ENCODE data around the gene TEAD1.

The TEAD1 gene

GRCh38 chr11:12715941-12716340 is 41.7 kb downstream of the TEAD1 start:
- no peak for FAIRE-seq

- FAIRE-seq: no peak
These were observed 42.6 kb downstream of the TEAD1 start for GRCh38 chr11:12716816-12717215.

GRCh38 chr11:12717851-12718291 is 43.6 kb downstream of the TEAD1 start:
- no peak for FAIRE-seq

GRCh38 chr11:12719221-12719620 is 45.0 kb downstream of the TEAD1 start:
- no peak for FAIRE-seq

- FAIRE-seq: no peak
These were observed 47.8 kb downstream of the TEAD1 start for GRCh38 chr11:12721816-12722604.

GRCh38 chr11:12723421-12724300 is 49.4 kb downstream of the TEAD1 start:
- FAIRE-seq: no peak

- FAIRE-seq: no peak
These were observed 50.3 kb downstream of the TEAD1 start for GRCh38 chr11:12724301-12725054.

- no peak for FAIRE-seq
These were observed 51.0 kb downstream of the TEAD1 start for GRCh38 chr11:12725055-12725862.

GRCh38 chr11:12725863-12726682 is 51.9 kb downstream of the TEAD1 start:
- FAIRE-seq: no peak

- FAIRE-seq: no peak
These were observed 53.5 kb downstream of the TEAD1 start for GRCh38 chr11:12727563-12728211.

GRCh38 chr11:12728417-12728816 is 54.2 kb downstream of the TEAD1 start:
- no peak for FAIRE-seq

- no peak for FAIRE-seq
These were observed 55.7 kb downstream of the TEAD1 start for GRCh38 chr11:12729941-12730340.

GRCh38 chr11:12731841-12732336 is 57.7 kb downstream of the TEAD1 start:
- no peak for FAIRE-seq

- FAIRE-seq: no peak
These were observed 58.9 kb downstream of the TEAD1 start for GRCh38 chr11:12733091-12733490.

GRCh38 chr11:12734625-12735024 is 60.4 kb downstream of the TEAD1 start:
- FAIRE-seq: no peak

- FAIRE-seq: no peak
These were observed 61.0 kb downstream of the TEAD1 start for GRCh38 chr11:12735262-12735661.

- no peak for FAIRE-seq
These were observed 62.8 kb downstream of the TEAD1 start for GRCh38 chr11:12737024-12737423.

- FAIRE-seq: no peak
These were observed 67.5 kb downstream of the TEAD1 start for GRCh38 chr11:12741671-12742216.

GRCh38 chr11:12743834-12744449 is 69.7 kb downstream of the TEAD1 start:
- FAIRE-seq: no peak
